CD14-positive monocyte (primary cell): ENCODE measurements around the gene OR11H6. TPM values are rescaled to one million over a fixed set of nuclear protein-coding genes. Genes with fewer than 3 reads are reported as not detected.

Source experiments
- DNase-seq, 3 donors: peaks; one replicate each; pipeline ENCODE4 v3.0.0-alpha.2; 2011 to 2022
- H2AFZ ChIP-seq: 2 replicates; pipeline ENCODE4 v1.6.0; 2012; ENCODE audit warnings: mild to moderate bottlenecking, low read depth, low read length, inconsistent platforms; ENCODE audit not compliant: insufficient read depth, poor library complexity, severe bottlenecking
- H3K27ac ChIP-seq, 2 donors: 1 replicate in 1 of 2; 2 replicates in 1 of 2; pipeline ENCODE4 v1.5.1; 2012 to 2013; ENCODE audit warnings: low read length in 2 of 2, control low read depth in 1 of 2, inconsistent platforms in 1 of 2, low read depth in 1 of 2, mild to moderate bottlenecking in 1 of 2
- H3K27me3 ChIP-seq, 2 donors: one replicate each; pipeline versions ENCODE4 v1.6.0 to v1.6.1; 2011 to 2013; ENCODE audit warnings: low read length in 2 of 2; ENCODE audit not compliant: control insufficient read depth in 2 of 2, insufficient read depth in 2 of 2
- H3K36me3 ChIP-seq, 2 donors: replicated peaks in 1 of 2; 1 replicate in 1 of 2; 2 replicates in 1 of 2; pipeline versions ENCODE4 v1.5.1 to v1.6.1; 2012 to 2013; ENCODE audit warnings: low read length in 2 of 2, control low read depth in 1 of 2, inconsistent platforms in 1 of 2, mild to moderate bottlenecking in 1 of 2; ENCODE audit not compliant: insufficient read depth in 2 of 2, control insufficient read depth in 1 of 2
- H3K4me1 ChIP-seq, 2 donors: 1 replicate in 1 of 2; 2 replicates in 1 of 2; pipeline versions ENCODE4 v1.5.1 to v1.6.1; 2012 to 2013; ENCODE audit warnings: low read length in 2 of 2, control low read depth in 1 of 2, inconsistent platforms in 1 of 2, mild to moderate bottlenecking in 1 of 2, moderate library complexity in 1 of 2; ENCODE audit not compliant: insufficient read depth in 2 of 2, control insufficient read depth in 1 of 2
- H3K4me2 ChIP-seq: replicated peaks from 2 replicates; pipeline ENCODE3; 2012; ENCODE audit warnings: low read length, moderate library complexity, mild to moderate bottlenecking; ENCODE audit not compliant: poor library complexity, severe bottlenecking; ENCODE audit errors: extremely low read depth
- H3K4me3 ChIP-seq, 3 experiments: fragments of 200-600 bp in 1 of 3; sonication (generic) in 1 of 3; replicated peaks in 1 of 3; 1 replicate in 2 of 3; 2 replicates in 1 of 3; pipeline ENCODE4 v1.5.1; 2011 to 2013; ENCODE audit warnings: low read length in 3 of 3, mild to moderate bottlenecking in 3 of 3, control low read depth in 2 of 3, low read depth in 2 of 3, inconsistent platforms in 1 of 3, moderate library complexity in 1 of 3
- H3K79me2 ChIP-seq: 2 replicates; pipeline ENCODE4 v1.6.0; 2012; ENCODE audit warnings: mild to moderate bottlenecking, control low read depth, inconsistent platforms, low read length, moderate library complexity; ENCODE audit not compliant: insufficient read depth
- H3K9ac ChIP-seq: 2 replicates; pipeline ENCODE4 v1.6.0; 2017; ENCODE audit warnings: low read length, mild to moderate bottlenecking; ENCODE audit not compliant: insufficient read depth, poor library complexity, severe bottlenecking
- H3K9me3 ChIP-seq, 2 donors: replicated peaks in 1 of 2; 1 replicate in 1 of 2; 2 replicates in 1 of 2; pipeline versions ENCODE4 v1.5.1 to v1.6.1; 2012 to 2013; ENCODE audit warnings: low read length in 2 of 2, control low read depth in 1 of 2; ENCODE audit not compliant: control insufficient read depth in 1 of 2, insufficient read depth in 1 of 2
- H4K20me1 ChIP-seq: 2 replicates; pipeline ENCODE4 v1.6.0; 2012; ENCODE audit warnings: mild to moderate bottlenecking, low read length, control low read depth, moderate library complexity; ENCODE audit not compliant: insufficient read depth
- H3K27ac Mint-ChIP-seq, 7 donors: one replicate each; pipeline ENCODE4 v1.8.0; 2020; ENCODE audit warnings: mild to moderate bottlenecking in 7 of 7, mixed read lengths in 7 of 7, moderate library complexity in 6 of 7, inconsistent platforms in 2 of 7
- H3K27me3 Mint-ChIP-seq, 3 donors: one replicate each; pipeline ENCODE4 v1.8.0; 2021 to 2022; ENCODE audit warnings: low read depth in 3 of 3, mild to moderate bottlenecking in 3 of 3, mixed read lengths in 3 of 3, moderate library complexity in 3 of 3, inconsistent platforms in 1 of 3
- H3K36me3 Mint-ChIP-seq, 2 donors: one replicate each; pipeline ENCODE4 v1.8.0; 2020; ENCODE audit warnings: mixed read lengths in 2 of 2, inconsistent platforms in 1 of 2, mild to moderate bottlenecking in 1 of 2
- H3K4me1 Mint-ChIP-seq: one replicate; pipeline ENCODE4 v1.8.0; 2020; ENCODE audit warnings: mild to moderate bottlenecking, mixed read lengths
- H3K4me3 Mint-ChIP-seq, 2 donors: one replicate each; pipeline ENCODE4 v1.8.0; 2020; ENCODE audit warnings: mild to moderate bottlenecking in 2 of 2, mixed read lengths in 2 of 2, moderate library complexity in 1 of 2
- H3K9me3 Mint-ChIP-seq, 7 donors: one replicate each; pipeline ENCODE4 v1.8.0; 2020 to 2022; ENCODE audit warnings: mixed read lengths in 7 of 7, mild to moderate bottlenecking in 6 of 7, moderate library complexity in 6 of 7, inconsistent platforms in 2 of 7
- CTCF ChIP-seq: fragments of 200-600 bp; IDR thresholded peaks from one replicate; pipeline ENCODE4 v1.8.0; 2022; ENCODE audit warnings: antibody characterized with exemption, mild to moderate bottlenecking
- WGBS: methylation state at CpG from one replicate; pipeline ENCODE4 v1.1.5; 2013; ENCODE audit warnings: missing lambda C conversion rate; ENCODE audit not compliant: insufficient coverage; 5-methylcytosine and 5-hydroxymethylcytosine counted together
- intact Hi-C, 2 donors: fragments of 100-400 bp; cut with micrococcal nuclease; formaldehyde crosslinking; loops; one replicate each; pipeline versions ENCODE4 v1.15.0 to v1.15.1; 2023
- polyA plus RNA-seq, 3 donors: library from polyadenylated mRNA; depleted of rRNA in 1 of 3; unstranded in 2 of 3; stranded (reverse) in 1 of 3; fragments of 300-500 nt in 2 of 3; fragments of >200 nt in 1 of 3; fragmentation: Illumina TruSeq in 2 of 3; gene quantifications; 1 replicate in 2 of 3; 2 replicates in 1 of 3; pipeline ENCODE4 v1.2.3, GENCODE V29; 2012 to 2021

The OR11H6 gene
- polyA plus RNA-seq, 3 donors = not detected

DNA sequence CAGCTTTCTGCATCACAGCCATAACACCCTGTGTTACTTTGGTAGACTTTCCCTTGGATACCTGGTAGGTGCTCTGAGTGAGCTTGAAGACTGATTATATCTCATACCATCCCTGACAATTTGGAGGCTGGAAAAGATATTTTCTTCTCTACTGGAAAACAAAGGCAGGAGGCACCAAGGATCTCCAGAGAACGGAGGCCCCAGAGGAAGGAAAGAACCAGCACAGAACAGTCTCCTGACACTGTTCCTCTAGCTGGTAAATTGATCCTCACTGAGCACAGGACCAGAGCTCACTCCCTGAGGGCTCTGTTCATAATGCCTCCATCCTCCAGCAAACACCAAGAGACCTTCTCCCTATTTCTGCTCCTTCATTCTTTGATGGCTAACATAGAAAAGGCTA lies 32.9 kb upstream of the OR11H6 start, which contains the start of gene OR11G2:
OR11G2 (plus strand) TSS at position 301 of the 400 bp plus-strand sequence. CDS start 6,542 bp downstream, outside the sequence.
- H3K9ac ChIP-seq = no peak within 1 kb of the TSS
- no peak for DNase-seq
- no peak within 1 kb of the TSS for H3K27ac Mint-ChIP-seq
- H2AFZ ChIP-seq = no peak within 1 kb of the TSS
- no peak within 1 kb of the TSS for H3K4me3 ChIP-seq
- no peaks in the 10 kb centered on the region for H3K79me2 ChIP-seq
- no peak for TF ChIP-seq CTCF
- no peaks in the 10 kb centered on the region for H3K27me3 ChIP-seq
- H3K4me2 ChIP-seq = no peak within 1 kb of the TSS
- no peaks in the 10 kb centered on the region for H4K20me1 ChIP-seq
- H3K27ac ChIP-seq = no peak within 1 kb of the TSS
- intact Hi-C loops = no loop called here
- H3K36me3 ChIP-seq = no peaks in the 10 kb centered on the region
- H3K9me3 Mint-ChIP-seq = peaks cover 0 to 9% (median 0%) of the 10 kb centered on the region in 7 donors
- peaks cover under 1 to 15% (median 5%) of the 10 kb centered on the region in 3 donors for H3K27me3 Mint-ChIP-seq
- no peaks in the 10 kb centered on the region for H3K9me3 ChIP-seq
- H3K4me1 ChIP-seq = no peaks in the 10 kb centered on the region
- no peaks in the 10 kb centered on the region for H3K36me3 Mint-ChIP-seq
- peaks cover 3% of the 10 kb centered on the region for H3K4me1 Mint-ChIP-seq
- H3K4me3 Mint-ChIP-seq = no peak within 1 kb of the TSS
- WGBS = no CpG with 5 or more reads among the region's 1 CpG

DNA sequence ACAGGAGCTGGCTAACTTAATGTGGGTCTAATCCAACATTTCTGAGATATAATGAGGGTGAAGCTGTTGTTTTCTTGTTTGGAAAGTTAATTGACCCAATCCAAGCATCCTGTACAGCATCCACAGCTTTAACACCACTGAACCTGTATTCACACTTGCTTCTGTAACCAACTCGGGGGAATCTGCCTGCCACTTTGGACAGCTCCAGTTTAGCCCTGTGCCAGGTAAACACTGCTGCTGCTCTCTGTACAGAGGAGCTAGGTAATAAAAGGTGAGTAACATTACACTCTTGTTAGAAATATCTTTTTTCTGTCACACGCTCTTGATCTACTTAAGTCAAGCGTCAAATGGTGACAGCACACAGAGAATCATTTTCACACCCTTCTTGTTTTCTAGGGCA lies 32.1 kb upstream of the OR11H6 start:
- Histone ChIP-seq H2AFZ (no peak overlapping the region), H3K27ac (no peak overlapping the region), H3K4me1 (no peaks in the 10 kb centered on the region), H3K79me2 (no peaks in the 10 kb centered on the region), H3K9ac (no peak overlapping the region), H3K4me2 (no peak overlapping the region), H3K4me3 (no peak overlapping the region), H4K20me1 (no peaks in the 10 kb centered on the region), H3K9me3 (no peaks in the 10 kb centered on the region), H3K36me3 (no peaks in the 10 kb centered on the region), H3K27me3 (no peaks in the 10 kb centered on the region)
- peaks cover 3% of the 10 kb centered on the region for H3K4me1 Mint-ChIP-seq
- WGBS = 88% methylated on average over 2 of the region's 3 CpGs
- no peak overlapping the region for H3K27ac Mint-ChIP-seq
- H3K27me3 Mint-ChIP-seq = peaks cover 2 to 15% (median 5%) of the 10 kb centered on the region in 3 donors
- H3K36me3 Mint-ChIP-seq = no peaks in the 10 kb centered on the region
- intact Hi-C loops = no loop called here
- H3K9me3 Mint-ChIP-seq = peaks cover 0 to 9% (median 0%) of the 10 kb centered on the region in 7 donors
- no peak overlapping the region for H3K4me3 Mint-ChIP-seq
- TF ChIP-seq CTCF = no peak
- no peak for DNase-seq
